ENCODE data around the gene KHNYN.

DNA sequence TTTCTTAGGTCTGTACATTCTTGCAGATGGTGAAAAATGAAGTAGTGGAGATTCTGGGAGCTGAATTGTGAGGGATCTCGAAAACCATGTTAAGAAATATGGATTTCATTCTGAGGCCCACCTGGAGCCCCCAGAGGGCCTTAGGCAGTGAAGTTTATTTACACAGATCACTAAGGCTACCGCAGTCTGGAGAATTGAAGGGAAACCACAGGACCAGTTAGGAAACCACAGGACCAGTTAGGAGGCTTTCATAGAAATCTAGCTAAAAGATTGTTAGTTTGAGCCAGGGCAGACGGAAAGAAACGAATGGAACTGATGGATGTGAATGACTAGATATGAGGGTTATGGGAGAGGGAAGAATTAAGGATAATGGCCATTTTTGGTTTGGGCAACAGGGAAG lies 7.5 kb upstream of the KHNYN start:
- TF ChIP-seq ZFX (IDR thresholded peaks at IDR 0.05), result no peak
- TF ChIP-seq, protein P1, sequence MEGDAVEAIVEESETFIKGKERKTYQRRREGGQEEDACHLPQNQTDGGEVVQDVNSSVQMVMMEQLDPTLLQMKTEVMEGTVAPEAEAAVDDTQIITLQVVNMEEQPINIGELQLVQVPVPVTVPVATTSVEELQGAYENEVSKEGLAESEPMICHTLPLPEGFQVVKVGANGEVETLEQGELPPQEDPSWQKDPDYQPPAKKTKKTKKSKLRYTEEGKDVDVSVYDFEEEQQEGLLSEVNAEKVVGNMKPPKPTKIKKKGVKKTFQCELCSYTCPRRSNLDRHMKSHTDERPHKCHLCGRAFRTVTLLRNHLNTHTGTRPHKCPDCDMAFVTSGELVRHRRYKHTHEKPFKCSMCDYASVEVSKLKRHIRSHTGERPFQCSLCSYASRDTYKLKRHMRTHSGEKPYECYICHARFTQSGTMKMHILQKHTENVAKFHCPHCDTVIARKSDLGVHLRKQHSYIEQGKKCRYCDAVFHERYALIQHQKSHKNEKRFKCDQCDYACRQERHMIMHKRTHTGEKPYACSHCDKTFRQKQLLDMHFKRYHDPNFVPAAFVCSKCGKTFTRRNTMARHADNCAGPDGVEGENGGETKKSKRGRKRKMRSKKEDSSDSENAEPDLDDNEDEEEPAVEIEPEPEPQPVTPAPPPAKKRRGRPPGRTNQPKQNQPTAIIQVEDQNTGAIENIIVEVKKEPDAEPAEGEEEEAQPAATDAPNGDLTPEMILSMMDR (conservative IDR thresholded peaks at IDR 0.05), result no peak

Data from C4-2B (cell line).